IMR-90 (cell line): Measurements from ENCODE around the gene SGO1. TPM values are rescaled to one million over a fixed set of nuclear protein-coding genes. Genes with fewer than 3 reads are reported as not detected.

Experiments used
- ATAC-seq: fragments of 200-7000 bp; cut with Tn5 transposase; 2 replicates; pipeline ENCODE4 v1.9.1; 2020; ENCODE audit warnings: low read depth, mild to moderate bottlenecking, moderate library complexity
- BruUV-seq: library from RNA; stranded (reverse); fragments of 400-500 nt; replicated peaks from 2 replicates; lab custom pipeline; 2021; lab: Mats Ljungman, UMichigan
- CTCF ChIA-PET: fragments of 300-600 bp; formaldehyde crosslinking; extraction: SDS; loops from one replicate; lab custom pipeline; 2021; ENCODE audit warnings: antibody characterized with exemption; lab: Yijun Ruan, JAX
- POLR2A ChIA-PET: fragments of 300-600 bp; sonication (Branson Sonifier 250); formaldehyde crosslinking; loops from one replicate; lab custom pipeline; 2022; ENCODE audit warnings: antibody characterized with exemption; ENCODE audit not compliant: unreplicated experiment; lab: Charles Lee
- DNase-seq: peaks from one replicate; pipeline ENCODE4 v3.0.0; 2013
- H2AFZ ChIP-seq: replicated peaks from 2 replicates; pipeline ENCODE3; 2013; ENCODE audit warnings: low read length, mild to moderate bottlenecking; ENCODE audit not compliant: poor library complexity
- H2AK5ac ChIP-seq: 2 replicates; pipeline ENCODE4 v1.6.1; 2013; ENCODE audit warnings: low read depth, low read length, inconsistent platforms
- H2AK9ac ChIP-seq: replicated peaks from 2 replicates; pipeline ENCODE3; 2013; ENCODE audit warnings: mild to moderate bottlenecking, low read depth, low read length, moderate library complexity; ENCODE audit not compliant: poor library complexity
- H2BK120ac ChIP-seq: 2 replicates; pipeline ENCODE4 v1.6.1; 2013; ENCODE audit warnings: low read depth, low read length, inconsistent platforms
- H2BK15ac ChIP-seq: 3 replicates; pipeline ENCODE4 v1.6.1; 2013; ENCODE audit warnings: low read depth, low read length, inconsistent platforms
- H2BK20ac ChIP-seq: 2 replicates; pipeline ENCODE4 v1.6.1; 2013; ENCODE audit warnings: low read depth, mild to moderate bottlenecking, inconsistent platforms, low read length, moderate library complexity
- H2BK5ac ChIP-seq: 2 replicates; pipeline ENCODE4 v1.6.1; 2013; ENCODE audit warnings: mild to moderate bottlenecking, low read depth, low read length, inconsistent platforms; ENCODE audit not compliant: poor library complexity, severe bottlenecking
- H3K14ac ChIP-seq: replicated peaks from 2 replicates; pipeline ENCODE4 v1.6.1; 2013; ENCODE audit warnings: low read depth, low read length, inconsistent platforms
- H3K18ac ChIP-seq: 2 replicates; pipeline ENCODE4 v1.6.1; 2013; ENCODE audit warnings: low read depth, low read length, control low read depth
- H3K23ac ChIP-seq: 2 replicates; pipeline ENCODE4 v1.6.1; 2013; ENCODE audit warnings: low read depth, low read length, inconsistent platforms
- H3K27ac ChIP-seq: 2 replicates; pipeline ENCODE4 v1.5.1; 2013; ENCODE audit warnings: mild to moderate bottlenecking, control low read depth, low read length; ENCODE audit not compliant: insufficient read depth
- H3K27me3 ChIP-seq: 2 replicates; pipeline ENCODE4 v1.6.1; 2013; ENCODE audit warnings: low read length; ENCODE audit not compliant: control insufficient read depth, insufficient read depth
- H3K36me3 ChIP-seq: 2 replicates; pipeline ENCODE4 v1.6.1; 2013; ENCODE audit warnings: low read length, mixed read lengths; ENCODE audit not compliant: control insufficient read depth, insufficient read depth
- H3K4ac ChIP-seq: 2 replicates; pipeline ENCODE4 v1.6.1; 2013; ENCODE audit warnings: low read depth, low read length, inconsistent platforms
- H3K4me1 ChIP-seq: 2 replicates; pipeline ENCODE4 v1.6.1; 2013; ENCODE audit warnings: low read length, mixed read lengths; ENCODE audit not compliant: control insufficient read depth, insufficient read depth
- H3K4me2 ChIP-seq: 2 replicates; pipeline ENCODE4 v1.6.1; 2013; ENCODE audit warnings: low read depth, mild to moderate bottlenecking, control low read depth, low read length, moderate library complexity
- H3K4me3 ChIP-seq: 2 replicates; pipeline ENCODE4 v1.5.1; 2013; ENCODE audit warnings: low read depth, mild to moderate bottlenecking, control low read depth, low read length, moderate library complexity; ENCODE audit not compliant: insufficient read depth
- H3K56ac ChIP-seq: 2 replicates; pipeline ENCODE4 v1.6.1; 2013; ENCODE audit warnings: low read length, inconsistent platforms; ENCODE audit not compliant: insufficient read depth; ENCODE audit errors: extremely low read depth
- H3K79me1 ChIP-seq, 2 experiments: 2 replicates each; pipeline ENCODE4 v1.6.1; 2013; ENCODE audit warnings: low read length in 2 of 2, inconsistent platforms in 1 of 2, low read depth in 1 of 2
- H3K9ac ChIP-seq: 2 replicates; pipeline ENCODE4 v1.6.1; 2013; ENCODE audit warnings: low read depth, low read length, control low read depth
- H3K9me1 ChIP-seq: 2 replicates; pipeline ENCODE4 v1.6.1; 2013; ENCODE audit warnings: low read length, inconsistent platforms; ENCODE audit not compliant: insufficient read depth
- H3K9me3 ChIP-seq: 2 replicates; pipeline ENCODE4 v1.6.1; 2013; ENCODE audit warnings: low read length; ENCODE audit not compliant: control insufficient read depth, insufficient read depth
- H4K20me1 ChIP-seq: 2 replicates; pipeline ENCODE4 v1.6.1; 2013; ENCODE audit warnings: low read length, inconsistent platforms; ENCODE audit not compliant: insufficient read depth
- H4K5ac ChIP-seq: 2 replicates; pipeline ENCODE4 v1.6.1; 2013; ENCODE audit warnings: mild to moderate bottlenecking, low read depth, low read length, control low read depth
- H4K8ac ChIP-seq, 2 experiments: 2 replicates each; pipeline ENCODE4 v1.6.1; 2013; ENCODE audit warnings: low read depth in 2 of 2, low read length in 2 of 2, control low read depth in 1 of 2, inconsistent platforms in 1 of 2
- H4K91ac ChIP-seq: 2 replicates; pipeline ENCODE4 v1.6.1; 2013; ENCODE audit warnings: low read depth, low read length, inconsistent platforms; ENCODE audit not compliant: insufficient read depth
- BHLHE40 ChIP-seq: fragments of 150-350 bp; IDR thresholded peaks from 2 replicates; pipeline ENCODE4 v1.6.1; 2016; ENCODE audit warnings: mild to moderate bottlenecking, low read depth, low read length
- CHD1 ChIP-seq: IDR thresholded peaks from 2 replicates; pipeline ENCODE4 v1.6.1; 2012; ENCODE audit warnings: low read depth, low read length, improper control_type of control experiment
- CTCF ChIP-seq: conservative IDR thresholded peaks from 2 replicates; pipeline ENCODE4 v1.5.1; 2012; ENCODE audit warnings: mild to moderate bottlenecking, low read depth, low read length, improper control_type of control experiment
- ELK1 ChIP-seq: fragments of 150-350 bp; IDR thresholded peaks from 2 replicates; pipeline ENCODE4 v1.6.1; 2016; ENCODE audit warnings: low read depth, mild to moderate bottlenecking, low read length, moderate library complexity, borderline replicate concordance
- MAZ ChIP-seq: IDR thresholded peaks from 2 replicates; pipeline ENCODE4 v1.6.1; 2012; ENCODE audit warnings: low read depth, mild to moderate bottlenecking, low read length, improper control_type of control experiment, moderate library complexity, borderline replicate concordance
- MXI1 ChIP-seq: IDR thresholded peaks from 2 replicates; pipeline ENCODE4 v1.6.1; 2012; ENCODE audit warnings: low read depth, mild to moderate bottlenecking, low read length, moderate library complexity, borderline replicate concordance
- POLR2A ChIP-seq: IDR thresholded peaks from 2 replicates; pipeline ENCODE4 v1.6.1; 2012; ENCODE audit warnings: mild to moderate bottlenecking, low read depth, low read length
- RFX5 ChIP-seq: IDR thresholded peaks from 2 replicates; pipeline ENCODE4 v1.8.0; 2012; ENCODE audit warnings: low read depth, mild to moderate bottlenecking, low read length, moderate library complexity
- SMC3 ChIP-seq: fragments of 150-350 bp; IDR thresholded peaks from 2 replicates; pipeline ENCODE4 v1.6.1; 2016; ENCODE audit warnings: low read depth, mild to moderate bottlenecking, antibody characterized with exemption, low read length, moderate library complexity
- USF2 ChIP-seq: fragments of 150-350 bp; IDR thresholded peaks from 2 replicates; pipeline ENCODE4 v1.6.1; 2017; ENCODE audit warnings: mild to moderate bottlenecking, antibody characterized with exemption, low read length, low read depth
- dilution Hi-C: fragments of 300-500 bp; cut with HindIII; formaldehyde crosslinking; loops from one replicate; pipeline ENCODE4 v1.14.3; 2018; ENCODE audit warnings: low sequenced_read_pairs; ENCODE audit not compliant: unreplicated experiment
- in situ Hi-C: fragments of 300-500 bp; cut with MboI; formaldehyde crosslinking; loops from 3 replicates; pipeline ENCODE4 v1.14.3; 2019; ENCODE audit warnings: low sequenced_read_pairs, inconsistent platforms, mixed read lengths
- intact Hi-C: fragments of 100-400 bp; cut with micrococcal nuclease; formaldehyde crosslinking; loops from 2 replicates; pipeline ENCODE4 v1.10.0; 2022
- polyA plus RNA-seq, 3 experiments: library from polyadenylated mRNA; depleted of rRNA; stranded (reverse); fragments of >200 nt; gene quantifications; 2 replicates each; pipeline ENCODE4 v1.2.3, GENCODE V29; 2012; ENCODE audit warnings: low replicate concordance in 1 of 3
- total RNA-seq: library from RNA; depleted of rRNA; stranded (reverse); fragments of >200 nt; gene quantifications from 2 replicates; pipeline ENCODE4 v1.2.3, GENCODE V29; 2012

SGO1 gene
- total and polyA plus RNA-seq, 2 of the 4 experiments (the other 2 are of a cell fraction) = 3.2 to 5.2 TPM

DNA sequence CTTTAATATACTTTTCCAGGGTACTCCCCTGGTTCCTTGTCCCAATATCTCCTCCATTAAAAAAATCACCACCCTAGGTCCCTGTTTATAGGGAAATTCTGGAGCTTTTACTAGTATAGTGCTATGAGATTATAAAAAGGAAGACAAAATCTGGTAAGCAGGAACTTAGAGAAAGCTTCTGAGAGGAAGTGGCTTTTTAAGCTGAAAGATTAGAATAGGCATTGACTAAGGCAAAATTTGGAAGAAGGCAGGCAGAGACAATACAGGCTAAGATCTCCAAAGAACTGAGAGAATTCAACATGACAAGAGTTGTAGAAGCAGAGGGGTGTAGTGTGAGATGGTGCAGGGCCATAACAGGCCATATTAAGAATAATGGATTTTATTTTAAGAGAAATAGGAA lies 25.8 kb downstream of the SGO1 start:
- Histone ChIP-seq H3K9ac (no peak overlapping the region), H3K9me3 (no peaks in the 10 kb centered on the region), H3K4ac (no peak overlapping the region), H3K14ac (no peak overlapping the region), H2AFZ (no peak overlapping the region), H3K27me3 (no peaks in the 10 kb centered on the region), H3K23ac (no peak overlapping the region), H3K18ac (no peak overlapping the region), H3K27ac (no peak overlapping the region), H4K20me1 (no peaks in the 10 kb centered on the region), H3K79me1 (no peaks in the 10 kb centered on the region; a peak in 1 of 4 replicates), H2BK120ac (no peak overlapping the region), H2AK9ac (no peak overlapping the region), H3K4me1 (no peaks in the 10 kb centered on the region), H3K4me2 (no peak overlapping the region), H2BK20ac (no peak overlapping the region), H2BK5ac (no peak overlapping the region), H2BK15ac (no peak overlapping the region), H2AK5ac (no peak overlapping the region), H3K36me3 (no peaks in the 10 kb centered on the region), H3K4me3 (no peak overlapping the region), H3K9me1 (no peaks in the 10 kb centered on the region), H4K5ac (no peak overlapping the region), H4K91ac (no peak overlapping the region), H3K56ac (no peak overlapping the region), H4K8ac (no peak overlapping the region)
- BruUV-seq = no TSS peak
- TF ChIP-seq MXI1 (no peak), CHD1 (no peak), CTCF (no peak), SMC3 (no peak), MAZ (no peak), BHLHE40 (no peak), RFX5 (no peak), POLR2A (no peak), ELK1 (no peak), USF2 (no peak)
- intact Hi-C loops (no loop called here), dilution Hi-C loops (no loop called here), in situ Hi-C loops (no loop called here)
- no peak for DNase-seq
- ChIA-PET CTCF (interaction anchor here (0.6 to 0.9 kb wide), 2 partner anchors 9 to 567 kb away, joined by 3 read pairs; no protein-coding TSS in a partner anchor), POLR2A (no interaction called here)
- no peak for ATAC-seq
